Testis (tissue), 3 donors: ENCODE data around the gene STIM1. TPM values are rescaled to one million over a fixed set of nuclear protein-coding genes. Genes with fewer than 3 reads are reported as not detected.

ENCODE experiments used
- DNase-seq: peaks from one replicate; pipeline ENCODE4 v3.0.0-alpha.2; 2019
- H3K27ac ChIP-seq, 2 donors: fragments of 200-600 bp; sonication (generic); one replicate each; pipeline ENCODE4 v1.5.1; 2019
- H3K27me3 ChIP-seq: fragments of 200-600 bp; sonication (generic); one replicate; pipeline ENCODE4 v1.5.1; 2019
- H3K36me3 ChIP-seq: fragments of 200-600 bp; sonication (generic); one replicate; pipeline ENCODE4 v1.5.1; 2017; ENCODE audit warnings: low read depth; ENCODE audit errors: missing control alignments
- H3K4me1 ChIP-seq: fragments of 200-600 bp; sonication (generic); one replicate; pipeline ENCODE4 v1.5.1; 2019
- H3K4me3 ChIP-seq, 2 donors: fragments of 200-600 bp; sonication (generic); one replicate each; pipeline ENCODE4 v1.5.1; 2017 to 2019
- H3K9me3 ChIP-seq: fragments of 200-600 bp; sonication (generic); one replicate; pipeline ENCODE4 v1.5.1; 2017
- CTCF ChIP-seq, 3 experiments: fragments of 450-650 bp in 2 of 3; fragments of 200-600 bp in 1 of 3; sonication (generic) in 1 of 3; IDR thresholded peaks; one replicate each; pipeline ENCODE4 v1.5.1; 2016 to 2019; ENCODE audit warnings: antibody characterized with exemption in 3 of 3, mild to moderate bottlenecking in 2 of 3, moderate library complexity in 1 of 3
- POLR2A ChIP-seq: fragments of 450-650 bp; IDR thresholded peaks from one replicate; pipeline ENCODE4 v1.6.1; 2017; ENCODE audit warnings: antibody characterized with exemption, mild to moderate bottlenecking, moderate library complexity
- WGBS, 2 donors: methylation state at CpG; one replicate each; pipeline ENCODE4 v1.1.5; 2018; 5-methylcytosine and 5-hydroxymethylcytosine counted together
- intact Hi-C: fragments of 100-400 bp; cut with DNase I; formaldehyde crosslinking; loops from one replicate; pipeline ENCODE4 v1.15.1; 2023; ENCODE audit warnings: low total_unique reads
- polyA plus RNA-seq: library from polyadenylated mRNA; stranded (reverse); fragments of 350-450 nt; fragmentation: Illumina TruSeq; extraction: RNeasy Lipid Tissue Mini Kit (QIAGEN cat#74804); gene quantifications from one replicate; pipeline ENCODE4 v1.2.3, GENCODE V29; 2014; ENCODE audit warnings: low read depth, low replicate concordance; ENCODE audit not compliant: insufficient read depth
- total RNA-seq, 2 donors: library from RNA; depleted of rRNA; stranded (reverse); fragments of >200 nt; gene quantifications; one replicate each; pipeline ENCODE4 v1.2.3, GENCODE V29; 2016

STIM1 gene
- total and polyA plus RNA-seq, 3 donors from 2014 or later = 78.2 to 95.5 (median 87.1) TPM

GRCh38 chr11:3877364-3878257 lies 22.1 kb downstream of the STIM1 start:
- no peak overlapping the region for H3K4me3 ChIP-seq
- TF ChIP-seq POLR2A (no peak), CTCF (IDR thresholded peaks at IDR 0.05) (no peak)
- intact Hi-C loops = no loop called here
- no peak for DNase-seq
- H3K27ac ChIP-seq = no peak overlapping the region
- peaks cover 6% of the 10 kb centered on the region for H3K4me1 ChIP-seq
- no peaks in the 10 kb centered on the region for H3K9me3 ChIP-seq
- 72 to 78% methylated on average over 8 of the region's 8 CpGs for WGBS, 2 donors
- H3K27me3 ChIP-seq = no peaks in the 10 kb centered on the region
- no peaks in the 10 kb centered on the region for H3K36me3 ChIP-seq

GRCh38 chr11:3878258-3878584 lies 22.8 kb downstream of the STIM1 start:
- no peak overlapping the region for H3K27ac ChIP-seq

GRCh38 chr11:3879216-3879966 lies 23.9 kb downstream of the STIM1 start:
- intact Hi-C loops = no loop called here
- TF ChIP-seq CTCF (IDR thresholded peaks at IDR 0.05) = no peak
- TF ChIP-seq POLR2A = no peak
- H3K27ac ChIP-seq = peak overlapping the region in 1 of 2 donors; percentile 57

More at GRCh38 chr11:3878258-3878584, 22.8 kb downstream of the STIM1 start:
- H3K4me1 ChIP-seq = peaks cover 6% of the 10 kb centered on the region
- DNase-seq = no peak
- intact Hi-C loops = no loop called here
- H3K9me3 ChIP-seq = no peaks in the 10 kb centered on the region
- H3K4me3 ChIP-seq = no peak overlapping the region
- TF ChIP-seq CTCF (IDR thresholded peaks at IDR 0.05) (no peak), POLR2A (no peak)
- no peaks in the 10 kb centered on the region for H3K27me3 ChIP-seq
- no peaks in the 10 kb centered on the region for H3K36me3 ChIP-seq

GRCh38 chr11:3879967-3880542 lies 24.6 kb downstream of the STIM1 start:
- WGBS, 2 donors = 56 to 57% methylated on average over 2 of the region's 2 CpGs

More at GRCh38 chr11:3879216-3879966, 23.9 kb downstream of the STIM1 start:
- Histone ChIP-seq H3K4me3 (no peak overlapping the region), H3K4me1 (peaks cover 6% of the 10 kb centered on the region), H3K36me3 (no peaks in the 10 kb centered on the region), H3K27me3 (no peaks in the 10 kb centered on the region), H3K9me3 (no peaks in the 10 kb centered on the region)
- 78 to 96% methylated on average over 3 of the region's 4 CpGs for WGBS, 2 donors
- no peak for DNase-seq

More at GRCh38 chr11:3879967-3880542, 24.6 kb downstream of the STIM1 start:
- peaks cover 6% of the 10 kb centered on the region for H3K4me1 ChIP-seq
- H3K9me3 ChIP-seq = no peaks in the 10 kb centered on the region
- no peak for DNase-seq
- H3K4me3 ChIP-seq = no peak overlapping the region
- no peaks in the 10 kb centered on the region for H3K27me3 ChIP-seq
- peak overlapping the region in 1 of 2 donors; percentile 57 for H3K27ac ChIP-seq
- TF ChIP-seq POLR2A = no peak
- TF ChIP-seq CTCF (IDR thresholded peaks at IDR 0.05) = no peak
- intact Hi-C loops = no loop called here
- H3K36me3 ChIP-seq = no peaks in the 10 kb centered on the region
